Measurements from ENCODE around the gene FAM53A. TPM values are rescaled to one million over a fixed set of nuclear protein-coding genes. Genes with fewer than 3 reads are reported as not detected.

FAM53A gene
- total and polyA plus RNA-seq, 2 of the 4 experiments (the other 2 are of a cell fraction): 2.0 to 3.1 TPM

DNA sequence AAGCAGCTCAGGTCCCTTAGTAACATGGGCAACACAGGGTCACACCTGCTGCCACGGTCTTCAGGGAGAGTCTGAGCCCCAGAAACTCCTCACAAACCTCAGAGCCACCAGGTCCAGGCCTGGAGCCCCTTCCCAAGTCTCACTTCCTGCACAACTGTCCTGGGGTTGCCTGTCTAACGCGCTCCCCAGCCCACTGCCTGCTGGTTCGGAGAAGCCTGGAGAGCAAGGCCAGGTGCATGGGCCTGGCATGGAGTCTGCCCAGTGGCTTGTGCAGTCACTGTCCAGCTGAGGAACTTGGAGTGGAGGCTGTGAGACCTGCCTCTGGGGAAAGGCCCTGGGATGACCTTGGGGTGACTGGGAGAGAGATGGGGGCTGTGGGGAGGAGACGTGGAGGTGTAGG, 28.0 kb downstream of the FAM53A start:
- POLR2A ChIA-PET (ENCODE audit: unreplicated experiment): no interaction called here
- CTCF ChIA-PET: no interaction called here
- H3K27ac ChIP-seq (ENCODE audit: insufficient read depth, low read length): no peak overlapping the region

More for the DNA sequence above, 28.0 kb downstream of the FAM53A start:
- Histone ChIP-seq H3K4ac (ENCODE audit: low read depth, low read length) (no peak overlapping the region), H3K23ac (ENCODE audit: low read depth, low read length) (no peak overlapping the region), H3K4me1 (ENCODE audit: control insufficient read depth, insufficient read depth, low read length) (no peaks in the 10 kb centered on the region), H3K4me3 (ENCODE audit: insufficient read depth, low read depth, low read length) (no peak overlapping the region), H4K91ac (ENCODE audit: insufficient read depth, low read depth, low read length) (no peak overlapping the region), H3K56ac (ENCODE audit: extremely low read depth, insufficient read depth, low read length) (no peak overlapping the region), H3K14ac (replicated peaks; ENCODE audit: low read depth, low read length) (no peak overlapping the region), H2AFZ (replicated peaks; ENCODE audit: low read length, poor library complexity) (no peak overlapping the region), H2BK20ac (ENCODE audit: low read depth, low read length) (no peak overlapping the region), H3K36me3 (ENCODE audit: control insufficient read depth, insufficient read depth, low read length) (no peaks in the 10 kb centered on the region), H3K27me3 (ENCODE audit: control insufficient read depth, insufficient read depth, low read length) (no peaks in the 10 kb centered on the region), H2AK5ac (ENCODE audit: low read depth, low read length) (no peak overlapping the region), H3K9ac (ENCODE audit: low read depth, low read length) (no peak overlapping the region), H4K20me1 (ENCODE audit: insufficient read depth, low read length) (peaks cover 4% of the 10 kb centered on the region), H3K18ac (ENCODE audit: low read depth, low read length) (no peak overlapping the region), H3K9me3 (ENCODE audit: control insufficient read depth, insufficient read depth, low read length) (no peaks in the 10 kb centered on the region), H3K79me1 (ENCODE audit: low read depth in 1 of 2, low read length in 2 of 2) (peaks cover 0 to 4% of the 10 kb centered on the region in 2 experiments; a peak in 1 of 4 replicates), H2BK120ac (ENCODE audit: low read depth, low read length) (no peak overlapping the region), H3K4me2 (ENCODE audit: low read depth, low read length) (no peak overlapping the region), H4K5ac (ENCODE audit: low read depth, low read length) (no peak overlapping the region), H3K9me1 (ENCODE audit: insufficient read depth, low read length) (peaks cover 14% of the 10 kb centered on the region), H2AK9ac (replicated peaks; ENCODE audit: low read depth, low read length, poor library complexity) (no peak overlapping the region), H2BK5ac (ENCODE audit: low read depth, low read length, poor library complexity, severe bottlenecking) (no peak overlapping the region), H2BK15ac (ENCODE audit: low read depth, low read length) (no peak overlapping the region), H4K8ac (ENCODE audit: low read depth in 2 of 2, low read length in 2 of 2) (no peak overlapping the region)
- dilution Hi-C loops (cut with HindIII; ENCODE audit: low sequenced_read_pairs, unreplicated experiment): no loop called here
- DNase-seq: no peak
- no peak for ATAC-seq (ENCODE audit: low read depth)
- intact Hi-C loops (cut with micrococcal nuclease): no loop called here
- no TSS peak for BruUV-seq (replicated peaks)
- in situ Hi-C loops (cut with MboI; ENCODE audit: low sequenced_read_pairs): no loop called here
- WGBS, 2 experiments (ENCODE audit: extremely low coverage in 2 of 2, insufficient read length in 1 of 2): 94% methylated on average over 3 of the region's 5 CpGs; no CpG with 5 or more reads in 1 of the 2 experiments
- TF ChIP-seq FOS (IDR thresholded peaks at IDR 0.05; ENCODE audit: low read depth, low read length) (no peak), POLR2A (IDR thresholded peaks at IDR 0.05; ENCODE audit: low read depth, low read length) (no peak), MAFK (IDR thresholded peaks at IDR 0.05; ENCODE audit: low read depth, low read length) (no peak), SMC3 (IDR thresholded peaks at IDR 0.05; ENCODE audit: low read depth, low read length) (no peak), RAD21 (IDR thresholded peaks at IDR 0.05; ENCODE audit: low read length) (no peak)
